ENCODE measurements around the gene SLC44A5.

The SLC44A5 gene

GRCh38 chr1:75533085-75533484, 77.8 kb downstream of the SLC44A5 start:
- no peaks in the 10 kb centered on the region for H3K36me3 ChIP-seq (ENCODE audit: control insufficient read depth in 5 of 5, insufficient read depth in 5 of 5, low read length in 5 of 5)
- H3K27me3 ChIP-seq (ENCODE audit: control insufficient read depth in 5 of 5, insufficient read depth in 4 of 5, low read length in 5 of 5): peaks cover 0 to 2% (median 0%) of the 10 kb centered on the region in 5 donors
- no peak overlapping the region for H3K27ac ChIP-seq (ENCODE audit: low read depth, low read length)
- H3K4me3 ChIP-seq (ENCODE audit: low read depth in 1 of 5, low read length in 5 of 5): no peak overlapping the region
- no peaks in the 10 kb centered on the region for H3K4me1 ChIP-seq (ENCODE audit: control insufficient read depth in 5 of 5, insufficient read depth in 5 of 5, low read length in 5 of 5)
- H3K9me3 ChIP-seq (ENCODE audit: control insufficient read depth in 5 of 5, low read length in 5 of 5): no peaks in the 10 kb centered on the region
- H3K9ac ChIP-seq (ENCODE audit: low read length in 5 of 5): no peak overlapping the region

GRCh38 chr1:75531570-75531969, 79.3 kb downstream of the SLC44A5 start:
- Histone ChIP-seq H3K9me3 (ENCODE audit: control insufficient read depth in 5 of 5, low read length in 5 of 5) (no peaks in the 10 kb centered on the region), H3K4me1 (ENCODE audit: control insufficient read depth in 5 of 5, insufficient read depth in 5 of 5, low read length in 5 of 5) (peaks cover 0 to 10% (median 0%) of the 10 kb centered on the region in 5 donors), H3K9ac (ENCODE audit: low read length in 5 of 5) (no peak overlapping the region), H3K4me3 (ENCODE audit: low read depth in 1 of 5, low read length in 5 of 5) (no peak overlapping the region), H3K27ac (ENCODE audit: low read depth, low read length) (no peak overlapping the region), H3K36me3 (ENCODE audit: control insufficient read depth in 5 of 5, insufficient read depth in 5 of 5, low read length in 5 of 5) (no peaks in the 10 kb centered on the region), H3K27me3 (ENCODE audit: control insufficient read depth in 5 of 5, insufficient read depth in 4 of 5, low read length in 5 of 5) (peaks cover 0 to 2% (median 0%) of the 10 kb centered on the region in 5 donors)

- no peaks in the 10 kb centered on the region for H3K9me3 ChIP-seq (ENCODE audit: control insufficient read depth in 5 of 5, low read length in 5 of 5)
- H3K36me3 ChIP-seq (ENCODE audit: control insufficient read depth in 5 of 5, insufficient read depth in 5 of 5, low read length in 5 of 5): no peaks in the 10 kb centered on the region
- H3K27ac ChIP-seq (ENCODE audit: low read depth, low read length): no peak overlapping the region
- H3K27me3 ChIP-seq (ENCODE audit: control insufficient read depth in 5 of 5, insufficient read depth in 4 of 5, low read length in 5 of 5): no peaks in the 10 kb centered on the region
- H3K4me1 ChIP-seq (ENCODE audit: control insufficient read depth in 5 of 5, insufficient read depth in 5 of 5, low read length in 5 of 5): peaks cover 0 to 10% (median 0%) of the 10 kb centered on the region in 5 donors
- no peak overlapping the region for H3K9ac ChIP-seq (ENCODE audit: low read length in 5 of 5)
- H3K4me3 ChIP-seq (ENCODE audit: low read depth in 1 of 5, low read length in 5 of 5): no peak overlapping the region
Observed at GRCh38 chr1:75529488-75529887, 81.4 kb downstream of the SLC44A5 start.

- Histone ChIP-seq H3K4me1 (ENCODE audit: control insufficient read depth in 5 of 5, insufficient read depth in 5 of 5, low read length in 5 of 5) (peaks cover 0 to 10% (median 0%) of the 10 kb centered on the region in 5 donors), H3K36me3 (ENCODE audit: control insufficient read depth in 5 of 5, insufficient read depth in 5 of 5, low read length in 5 of 5) (no peaks in the 10 kb centered on the region), H3K9me3 (ENCODE audit: control insufficient read depth in 5 of 5, low read length in 5 of 5) (no peaks in the 10 kb centered on the region), H3K9ac (ENCODE audit: low read length in 5 of 5) (no peak overlapping the region), H3K27me3 (ENCODE audit: control insufficient read depth in 5 of 5, insufficient read depth in 4 of 5, low read length in 5 of 5) (no peaks in the 10 kb centered on the region), H3K27ac (ENCODE audit: low read depth, low read length) (no peak overlapping the region), H3K4me3 (ENCODE audit: low read depth in 1 of 5, low read length in 5 of 5) (no peak overlapping the region)
Observed at GRCh38 chr1:75528001-75528400, 82.9 kb downstream of the SLC44A5 start.

GRCh38 chr1:75522389-75522788, 88.5 kb downstream of the SLC44A5 start:
- no peaks in the 10 kb centered on the region for H3K9me3 ChIP-seq (ENCODE audit: control insufficient read depth in 5 of 5, low read length in 5 of 5)
- H3K4me1 ChIP-seq (ENCODE audit: control insufficient read depth in 5 of 5, insufficient read depth in 5 of 5, low read length in 5 of 5): peaks cover 0 to 27% (median 9%) of the 10 kb centered on the region in 5 donors
- no peaks in the 10 kb centered on the region for H3K27me3 ChIP-seq (ENCODE audit: control insufficient read depth in 5 of 5, insufficient read depth in 4 of 5, low read length in 5 of 5)
- H3K9ac ChIP-seq (ENCODE audit: low read length in 5 of 5): no peak overlapping the region
- no peak overlapping the region for H3K27ac ChIP-seq (ENCODE audit: low read depth, low read length)
- no peaks in the 10 kb centered on the region for H3K36me3 ChIP-seq (ENCODE audit: control insufficient read depth in 5 of 5, insufficient read depth in 5 of 5, low read length in 5 of 5)
- no peak overlapping the region for H3K4me3 ChIP-seq (ENCODE audit: low read depth in 1 of 5, low read length in 5 of 5)

- H3K4me3 ChIP-seq (ENCODE audit: low read depth in 1 of 5, low read length in 5 of 5): no peak overlapping the region
- H3K27ac ChIP-seq (ENCODE audit: low read depth, low read length): no peak overlapping the region
- no peak overlapping the region for H3K9ac ChIP-seq (ENCODE audit: low read length in 5 of 5)
- H3K27me3 ChIP-seq (ENCODE audit: control insufficient read depth in 5 of 5, insufficient read depth in 4 of 5, low read length in 5 of 5): no peaks in the 10 kb centered on the region
- H3K4me1 ChIP-seq (ENCODE audit: control insufficient read depth in 5 of 5, insufficient read depth in 5 of 5, low read length in 5 of 5): peaks cover 0 to 25% (median 9%) of the 10 kb centered on the region in 5 donors
- H3K9me3 ChIP-seq (ENCODE audit: control insufficient read depth in 5 of 5, low read length in 5 of 5): no peaks in the 10 kb centered on the region
- no peaks in the 10 kb centered on the region for H3K36me3 ChIP-seq (ENCODE audit: control insufficient read depth in 5 of 5, insufficient read depth in 5 of 5, low read length in 5 of 5)
Observed at GRCh38 chr1:75521658-75522057, 89.3 kb downstream of the SLC44A5 start.

GRCh38 chr1:75520862-75521475, 89.9 kb downstream of the SLC44A5 start:
- Histone ChIP-seq H3K36me3 (ENCODE audit: control insufficient read depth in 5 of 5, insufficient read depth in 5 of 5, low read length in 5 of 5) (no peaks in the 10 kb centered on the region), H3K4me3 (ENCODE audit: low read depth in 1 of 5, low read length in 5 of 5) (no peak overlapping the region), H3K9me3 (ENCODE audit: control insufficient read depth in 5 of 5, low read length in 5 of 5) (no peaks in the 10 kb centered on the region), H3K9ac (ENCODE audit: low read length in 5 of 5) (no peak overlapping the region), H3K27me3 (ENCODE audit: control insufficient read depth in 5 of 5, insufficient read depth in 4 of 5, low read length in 5 of 5) (no peaks in the 10 kb centered on the region), H3K4me1 (ENCODE audit: control insufficient read depth in 5 of 5, insufficient read depth in 5 of 5, low read length in 5 of 5) (peaks cover 0 to 25% (median 9%) of the 10 kb centered on the region in 5 donors), H3K27ac (ENCODE audit: low read depth, low read length) (no peak overlapping the region)

- Histone ChIP-seq H3K4me3 (ENCODE audit: low read depth in 1 of 5, low read length in 5 of 5) (no peak overlapping the region), H3K4me1 (ENCODE audit: control insufficient read depth in 5 of 5, insufficient read depth in 5 of 5, low read length in 5 of 5) (peaks cover 0 to 25% (median 9%) of the 10 kb centered on the region in 5 donors), H3K9me3 (ENCODE audit: control insufficient read depth in 5 of 5, low read length in 5 of 5) (no peaks in the 10 kb centered on the region), H3K27ac (ENCODE audit: low read depth, low read length) (no peak overlapping the region), H3K27me3 (ENCODE audit: control insufficient read depth in 5 of 5, insufficient read depth in 4 of 5, low read length in 5 of 5) (no peaks in the 10 kb centered on the region), H3K9ac (ENCODE audit: low read length in 5 of 5) (no peak overlapping the region), H3K36me3 (ENCODE audit: control insufficient read depth in 5 of 5, insufficient read depth in 5 of 5, low read length in 5 of 5) (no peaks in the 10 kb centered on the region)
Observed at GRCh38 chr1:75519651-75520427, 91.1 kb downstream of the SLC44A5 start.

GRCh38 chr1:75518686-75519085, 92.2 kb downstream of the SLC44A5 start:
- peaks cover 0 to 25% (median 9%) of the 10 kb centered on the region in 5 donors for H3K4me1 ChIP-seq (ENCODE audit: control insufficient read depth in 5 of 5, insufficient read depth in 5 of 5, low read length in 5 of 5)

GRCh38 chr1:75514270-75514669, 96.6 kb downstream of the SLC44A5 start:
- H3K27ac ChIP-seq (ENCODE audit: low read depth, low read length): no peak overlapping the region
- H3K4me1 ChIP-seq (ENCODE audit: control insufficient read depth in 5 of 5, insufficient read depth in 5 of 5, low read length in 5 of 5): no peaks in the 10 kb centered on the region

More at GRCh38 chr1:75518686-75519085, 92.2 kb downstream of the SLC44A5 start:
- Histone ChIP-seq H3K9ac (ENCODE audit: low read length in 5 of 5) (no peak overlapping the region), H3K9me3 (ENCODE audit: control insufficient read depth in 5 of 5, low read length in 5 of 5) (no peaks in the 10 kb centered on the region), H3K4me3 (ENCODE audit: low read depth in 1 of 5, low read length in 5 of 5) (no peak overlapping the region), H3K27ac (ENCODE audit: low read depth, low read length) (no peak overlapping the region), H3K27me3 (ENCODE audit: control insufficient read depth in 5 of 5, insufficient read depth in 4 of 5, low read length in 5 of 5) (no peaks in the 10 kb centered on the region), H3K36me3 (ENCODE audit: control insufficient read depth in 5 of 5, insufficient read depth in 5 of 5, low read length in 5 of 5) (no peaks in the 10 kb centered on the region)

More at GRCh38 chr1:75514270-75514669, 96.6 kb downstream of the SLC44A5 start:
- Histone ChIP-seq H3K4me3 (ENCODE audit: low read depth in 1 of 5, low read length in 5 of 5) (no peak overlapping the region), H3K27me3 (ENCODE audit: control insufficient read depth in 5 of 5, insufficient read depth in 4 of 5, low read length in 5 of 5) (no peaks in the 10 kb centered on the region), H3K9ac (ENCODE audit: low read length in 5 of 5) (no peak overlapping the region), H3K36me3 (ENCODE audit: control insufficient read depth in 5 of 5, insufficient read depth in 5 of 5, low read length in 5 of 5) (no peaks in the 10 kb centered on the region), H3K9me3 (ENCODE audit: control insufficient read depth in 5 of 5, low read length in 5 of 5) (no peaks in the 10 kb centered on the region)

Measured in subcutaneous abdominal adipose tissue (tissue), 5 donors.